ENCODE data around the gene TMEM175. TPM values are rescaled to one million over a fixed set of nuclear protein-coding genes. Genes with fewer than 3 reads are reported as not detected.
"Not testable (repeated sequence)": the region's sequence is repeated elsewhere in the genome, so short reads cannot be mapped to it uniquely, and the experiment has no call there.

The TMEM175 gene
- total RNA-seq, 1 experiment from 2014 or later, result 18.8 TPM

DNA sequence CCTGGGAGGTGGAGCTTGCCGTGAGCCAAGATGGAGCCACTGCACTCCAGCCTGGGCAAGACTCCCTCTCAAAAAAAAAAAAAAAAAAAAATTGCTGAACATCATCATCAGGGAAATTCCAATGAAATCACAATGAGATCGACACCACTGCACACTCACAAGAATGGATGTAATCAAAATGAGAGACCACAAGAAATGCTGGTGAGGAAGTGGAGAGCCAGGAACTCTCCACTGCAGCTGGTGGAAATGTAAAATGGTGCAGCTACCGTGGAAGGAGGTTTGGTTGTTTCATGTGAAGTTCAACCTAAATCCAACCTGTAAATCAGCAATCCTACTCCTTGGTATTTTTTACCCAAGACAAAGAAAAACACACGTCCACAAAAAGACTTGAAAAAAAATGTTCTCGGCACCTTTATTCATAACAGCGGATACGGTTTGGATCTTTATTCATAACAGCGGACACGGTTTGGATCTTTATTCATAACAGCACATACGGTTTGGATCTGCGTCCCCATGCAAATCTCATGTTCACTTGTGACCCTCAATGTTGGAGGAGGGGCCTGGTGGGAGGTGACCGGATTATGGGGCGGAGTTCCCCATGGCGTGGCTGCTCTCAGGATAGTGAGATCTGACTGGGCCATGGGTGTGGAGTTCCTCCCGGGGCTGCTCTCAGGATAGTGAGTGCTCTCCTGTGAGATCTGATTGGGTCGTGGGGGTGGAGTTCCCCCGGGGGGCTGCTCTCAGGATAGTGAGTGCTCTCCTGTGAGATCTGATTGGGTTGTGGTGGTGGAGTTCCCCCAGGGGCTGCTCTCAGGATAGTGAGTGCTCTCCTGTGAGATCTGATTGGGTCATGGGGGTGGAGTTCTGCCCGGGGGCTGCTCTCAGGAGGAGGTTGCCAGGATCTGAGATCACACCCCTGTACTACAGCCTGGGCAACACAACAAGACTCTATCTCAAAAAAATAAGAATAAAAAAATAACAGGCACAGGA lies 7.9 kb upstream of the TMEM175 start:
- intact Hi-C loops (cut with micrococcal nuclease; ENCODE audit: unreplicated experiment), result no loop called here
- no peak for TF ChIP-seq CTCF (IDR thresholded peaks at IDR 0.05; ENCODE audit: unreplicated experiment)
- Mint-ChIP-seq H3K9me3 (ENCODE audit: low read depth, unreplicated experiment) (peaks cover 3% of the 10 kb centered on the region), H3K4me3 (ENCODE audit: low read depth, unreplicated experiment) (no peak overlapping the region), H3K27ac (ENCODE audit: unreplicated experiment) (no peak overlapping the region), H3K36me3 (ENCODE audit: insufficient read depth, unreplicated experiment) (peaks cover 5% of the 10 kb centered on the region), H3K4me1 (ENCODE audit: low read depth, unreplicated experiment) (no peaks in the 10 kb centered on the region), H3K27me3 (ENCODE audit: unreplicated experiment) (no peaks in the 10 kb centered on the region)
- DNase-seq, result no peak
- no TSS peak for BruUV-seq (replicated peaks)
- CTCF ChIA-PET, result no interaction called here

DNA sequence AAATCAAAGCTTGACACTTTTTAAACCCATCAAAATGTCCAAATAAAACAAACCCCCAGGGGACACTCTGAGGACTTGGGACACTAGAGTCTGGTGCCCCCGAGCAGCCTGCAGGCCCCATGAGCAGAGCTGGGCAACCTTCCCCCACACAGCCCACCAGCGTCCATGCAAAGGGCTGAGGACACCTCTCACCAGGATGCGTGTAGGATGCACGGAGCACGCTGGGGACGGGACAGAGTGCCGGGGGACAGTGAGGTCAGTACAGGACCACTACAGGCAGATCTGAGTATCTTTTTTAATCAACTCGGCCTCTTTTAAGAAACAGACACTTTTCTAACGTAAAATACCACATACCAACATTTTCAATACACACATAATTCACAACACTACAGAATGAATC lies 7.1 kb upstream of the TMEM175 start:
- peaks cover 3% of the 10 kb centered on the region for H3K4me1 Mint-ChIP-seq (ENCODE audit: low read depth, unreplicated experiment)
- H3K9me3 Mint-ChIP-seq (ENCODE audit: low read depth, unreplicated experiment), result no peaks in the 10 kb centered on the region
- TF ChIP-seq CTCF (IDR thresholded peaks at IDR 0.05; ENCODE audit: unreplicated experiment), result no peak
- H3K27me3 Mint-ChIP-seq (ENCODE audit: unreplicated experiment), result no peaks in the 10 kb centered on the region
- no peak for DNase-seq
- no peak overlapping the region for H3K27ac Mint-ChIP-seq (ENCODE audit: unreplicated experiment)
- peaks cover 6% of the 10 kb centered on the region for H3K36me3 Mint-ChIP-seq (ENCODE audit: insufficient read depth, unreplicated experiment)
- CTCF ChIA-PET, result no interaction called here
- no peak overlapping the region for H3K4me3 Mint-ChIP-seq (ENCODE audit: low read depth, unreplicated experiment)
- intact Hi-C loops (cut with micrococcal nuclease; ENCODE audit: unreplicated experiment), result no loop called here
- no TSS peak for BruUV-seq (replicated peaks)

GRCh38 chr4:925771-926500 lies 6.3 kb upstream of the TMEM175 start:
- no peak overlapping the region for H3K27ac Mint-ChIP-seq (ENCODE audit: unreplicated experiment)
- H3K36me3 Mint-ChIP-seq (ENCODE audit: insufficient read depth, unreplicated experiment), result peaks cover 12% of the 10 kb centered on the region
- BruUV-seq (replicated peaks), result no TSS peak
- peaks cover 9% of the 10 kb centered on the region for H3K4me1 Mint-ChIP-seq (ENCODE audit: low read depth, unreplicated experiment)
- no peak for TF ChIP-seq CTCF (IDR thresholded peaks at IDR 0.05; ENCODE audit: unreplicated experiment)
- no peaks in the 10 kb centered on the region for H3K9me3 Mint-ChIP-seq (ENCODE audit: low read depth, unreplicated experiment)
- H3K27me3 Mint-ChIP-seq (ENCODE audit: unreplicated experiment), result no peaks in the 10 kb centered on the region
- CTCF ChIA-PET, result interaction anchor here (0.6 kb wide), 1 partner anchor 887 kb away, joined by 3 read pairs; no protein-coding TSS in a partner anchor
- no peak for DNase-seq
- intact Hi-C loops (cut with micrococcal nuclease; ENCODE audit: unreplicated experiment), result no loop called here
- H3K4me3 Mint-ChIP-seq (ENCODE audit: low read depth, unreplicated experiment), result no peak overlapping the region

DNA sequence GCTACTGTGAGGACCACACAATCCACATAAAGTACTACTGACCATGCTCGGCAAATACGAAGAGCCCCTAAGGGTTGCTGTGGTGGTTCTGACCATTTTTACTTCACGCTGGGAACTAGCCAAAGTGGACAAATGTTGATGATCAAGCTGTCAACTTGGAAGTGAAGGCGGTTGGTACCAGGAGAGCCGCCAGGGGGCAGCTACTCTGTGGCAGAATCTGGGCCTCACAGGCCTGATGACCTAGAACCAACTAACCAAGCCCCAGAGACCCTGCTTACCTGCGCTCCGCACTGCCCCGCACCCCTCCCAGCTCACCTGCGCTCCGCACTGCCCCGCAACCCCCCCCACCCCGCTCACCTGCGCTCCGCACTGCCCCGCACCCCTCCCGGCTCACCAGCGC lies 5.7 kb upstream of the TMEM175 start:
- intact Hi-C loops (cut with micrococcal nuclease; ENCODE audit: unreplicated experiment), result no loop called here
- no peak overlapping the region for H3K4me3 Mint-ChIP-seq (ENCODE audit: low read depth, unreplicated experiment)
- H3K4me1 Mint-ChIP-seq (ENCODE audit: low read depth, unreplicated experiment), result peaks cover 9% of the 10 kb centered on the region
- peaks cover 14% of the 10 kb centered on the region for H3K36me3 Mint-ChIP-seq (ENCODE audit: insufficient read depth, unreplicated experiment)
- no peaks in the 10 kb centered on the region for H3K9me3 Mint-ChIP-seq (ENCODE audit: low read depth, unreplicated experiment)
- no peak overlapping the region for H3K27ac Mint-ChIP-seq (ENCODE audit: unreplicated experiment)
- no TSS peak for BruUV-seq (replicated peaks)
- TF ChIP-seq CTCF (IDR thresholded peaks at IDR 0.05; ENCODE audit: unreplicated experiment), result no peak
- H3K27me3 Mint-ChIP-seq (ENCODE audit: unreplicated experiment), result no peaks in the 10 kb centered on the region
- no peak for DNase-seq
- CTCF ChIA-PET, result no interaction called here

DNA sequence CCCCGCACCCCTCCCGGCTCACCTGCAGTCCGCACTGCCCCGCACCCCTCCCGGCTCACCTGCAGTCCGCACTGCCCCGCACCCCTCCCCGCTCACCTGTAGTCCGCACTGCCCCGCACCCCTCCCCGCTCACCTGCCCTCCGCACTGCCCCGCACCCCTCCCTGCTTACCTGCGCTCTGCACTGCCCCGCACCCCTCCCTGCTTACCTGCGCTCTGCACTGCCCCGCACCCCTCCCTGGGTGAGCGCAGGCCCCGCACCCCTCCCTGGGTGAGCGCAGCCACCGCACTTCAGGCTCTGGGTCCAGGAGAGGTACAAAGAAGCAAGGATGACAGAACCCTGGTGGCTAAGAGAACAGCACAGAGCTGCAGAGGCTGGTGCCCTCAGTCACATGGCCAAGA lies 4.7 kb upstream of the TMEM175 start:
- DNase-seq; H3K27ac Mint-ChIP-seq (ENCODE audit: unreplicated experiment); H3K27me3 Mint-ChIP-seq (ENCODE audit: unreplicated experiment); intact Hi-C loops (cut with micrococcal nuclease; ENCODE audit: unreplicated experiment); H3K4me3 Mint-ChIP-seq (ENCODE audit: low read depth, unreplicated experiment); BruUV-seq (replicated peaks); H3K4me1 Mint-ChIP-seq (ENCODE audit: low read depth, unreplicated experiment); H3K9me3 Mint-ChIP-seq (ENCODE audit: low read depth, unreplicated experiment); CTCF ChIA-PET: not testable (repeated sequence)
- H3K36me3 Mint-ChIP-seq (ENCODE audit: insufficient read depth, unreplicated experiment), result peaks cover 25% of the 10 kb centered on the region

All from Calu3 (cell line).